BJ (cell line): ENCODE measurements around the gene MEGF6. TPM values are rescaled to one million over a fixed set of nuclear protein-coding genes. Genes with fewer than 3 reads are reported as not detected.
A peak's percentile ranks its signal among the peaks of the same experiment; 100 is the strongest.

Source experiments
- CTCF ChIA-PET: fragments of 350-600 bp; formaldehyde crosslinking; extraction: SDS; loops from one replicate; lab custom pipeline; 2021; ENCODE audit warnings: antibody characterized with exemption, inconsistent platforms; lab: Yijun Ruan, JAX
- POLR2A ChIA-PET: fragments of 300-600 bp; sonication (Branson Sonifier 250); formaldehyde crosslinking; extraction: SDS; loops from one replicate; lab custom pipeline; 2021; ENCODE audit warnings: antibody characterized with exemption; lab: Charles Lee
- DNase-seq: peaks from one replicate; pipeline ENCODE4 v3.0.0-alpha.2; 2011; ENCODE audit warnings: low read depth
- H3K27me3 ChIP-seq: 2 replicates; pipeline ENCODE4 v1.6.0; 2011; ENCODE audit warnings: low read length; ENCODE audit not compliant: control insufficient read depth, insufficient read depth
- H3K36me3 ChIP-seq: 2 replicates; pipeline ENCODE4 v1.5.1; 2011; ENCODE audit warnings: low read length; ENCODE audit not compliant: control insufficient read depth, insufficient read depth
- H3K4me3 ChIP-seq: 2 replicates; pipeline ENCODE4 v1.5.1; 2011; ENCODE audit warnings: low read depth, mild to moderate bottlenecking, control low read depth, low read length
- CTCF ChIP-seq: IDR thresholded peaks from 2 replicates; pipeline ENCODE4 v1.5.1; 2011; ENCODE audit warnings: low read depth, mild to moderate bottlenecking, control low read depth, inconsistent platforms, low read length, moderate library complexity; ENCODE audit not compliant: insufficient read depth
- polyA plus RNA-seq: library from polyadenylated mRNA; depleted of rRNA; stranded (reverse); fragments of >200 nt; gene quantifications from 2 replicates; pipeline ENCODE4 v1.2.3, GENCODE V29; 2011

MEGF6 gene
- polyA plus RNA-seq, 1 experiment, result 77.4 TPM

- no peak overlapping the region for H3K4me3 ChIP-seq
- ChIA-PET CTCF (interaction anchor here (0.6 to 1.3 kb wide), 3 partner anchors 8 to 45 kb away, joined by 3 to 4 read pairs (median 3); no protein-coding TSS in a partner anchor), POLR2A (no interaction called here)
- DNase-seq, result no peak
- TF ChIP-seq CTCF, result no peak
- no peaks in the 10 kb centered on the region for H3K36me3 ChIP-seq
- no peaks in the 10 kb centered on the region for H3K27me3 ChIP-seq
These were observed 71.4 kb downstream of the MEGF6 start for GRCh38 chr1:3539707-3540425.

- ChIA-PET CTCF (interaction anchor here (0.7 kb wide), 1 partner anchor 27 kb away, joined by 3 read pairs; no protein-coding TSS in a partner anchor), POLR2A (no interaction called here)
- Histone ChIP-seq H3K4me3 (no peak overlapping the region), H3K36me3 (no peaks in the 10 kb centered on the region), H3K27me3 (no peaks in the 10 kb centered on the region)
- no peak for TF ChIP-seq CTCF
- DNase-seq, result no peak
These were observed 73.9 kb downstream of the MEGF6 start for GRCh38 chr1:3537359-3537758.

- ChIA-PET POLR2A (no interaction called here), CTCF (interaction anchor here (0.9 to 1.3 kb wide), 3 partner anchors 9 to 84 kb away, joined by 3 read pairs; no protein-coding TSS in a partner anchor)
- DNase-seq, result no peak
These were observed 74.7 kb downstream of the MEGF6 start for GRCh38 chr1:3536420-3537195.

DNA sequence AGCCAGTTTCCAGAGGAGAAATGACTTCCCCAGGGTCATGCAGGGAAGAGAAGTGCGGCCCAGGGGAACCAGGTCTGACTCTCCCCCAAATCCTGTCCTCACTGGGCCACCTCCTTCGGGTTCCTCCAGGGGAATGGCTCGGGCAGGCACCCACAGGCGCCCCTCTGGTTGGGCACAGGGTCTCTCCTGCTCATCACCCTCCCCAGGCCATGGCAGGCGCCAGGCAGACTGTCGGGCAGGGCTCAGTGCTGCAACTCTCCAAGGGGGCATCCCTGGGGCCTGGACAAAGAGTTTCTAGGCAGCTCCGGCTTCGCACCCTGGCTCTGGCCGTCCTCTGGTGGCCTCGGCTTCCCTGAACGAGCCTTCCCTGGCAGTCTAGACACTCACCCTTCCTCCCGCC is 75.6 kb downstream of the MEGF6 start:
- DNase-seq, result no peak
- Histone ChIP-seq H3K36me3 (no peaks in the 10 kb centered on the region), H3K27me3 (no peaks in the 10 kb centered on the region), H3K4me3 (no peak overlapping the region)
- ChIA-PET POLR2A (no interaction called here), CTCF (interaction anchor here (1.2 to 1.3 kb wide), 2 partner anchors 10 to 83 kb away, joined by 3 read pairs; no protein-coding TSS in a partner anchor)
- TF ChIP-seq CTCF, result no peak

More at GRCh38 chr1:3536420-3537195, 74.7 kb downstream of the MEGF6 start:
- no peaks in the 10 kb centered on the region for H3K27me3 ChIP-seq
- TF ChIP-seq CTCF, result 0 out of 2 replicates have a peak, but pooled peaks have one; percentile 12
- no peaks in the 10 kb centered on the region for H3K36me3 ChIP-seq
- H3K4me3 ChIP-seq, result no peak overlapping the region
